ENCODE results near the gene AP3D1.

The AP3D1 gene

GRCh38 chr19:2054763-2055162 is 96.6 kb downstream of the AP3D1 start:
- Histone ChIP-seq H3K9me3 (no peaks in the 10 kb centered on the region), H3K4me3 (ENCODE audit: low read depth, low read length) (no peak overlapping the region), H3K36me3 (no peaks in the 10 kb centered on the region), H3K4me1 (peaks cover 5% of the 10 kb centered on the region), H3K27me3 (no peaks in the 10 kb centered on the region)
- TF ChIP-seq, protein P1, sequence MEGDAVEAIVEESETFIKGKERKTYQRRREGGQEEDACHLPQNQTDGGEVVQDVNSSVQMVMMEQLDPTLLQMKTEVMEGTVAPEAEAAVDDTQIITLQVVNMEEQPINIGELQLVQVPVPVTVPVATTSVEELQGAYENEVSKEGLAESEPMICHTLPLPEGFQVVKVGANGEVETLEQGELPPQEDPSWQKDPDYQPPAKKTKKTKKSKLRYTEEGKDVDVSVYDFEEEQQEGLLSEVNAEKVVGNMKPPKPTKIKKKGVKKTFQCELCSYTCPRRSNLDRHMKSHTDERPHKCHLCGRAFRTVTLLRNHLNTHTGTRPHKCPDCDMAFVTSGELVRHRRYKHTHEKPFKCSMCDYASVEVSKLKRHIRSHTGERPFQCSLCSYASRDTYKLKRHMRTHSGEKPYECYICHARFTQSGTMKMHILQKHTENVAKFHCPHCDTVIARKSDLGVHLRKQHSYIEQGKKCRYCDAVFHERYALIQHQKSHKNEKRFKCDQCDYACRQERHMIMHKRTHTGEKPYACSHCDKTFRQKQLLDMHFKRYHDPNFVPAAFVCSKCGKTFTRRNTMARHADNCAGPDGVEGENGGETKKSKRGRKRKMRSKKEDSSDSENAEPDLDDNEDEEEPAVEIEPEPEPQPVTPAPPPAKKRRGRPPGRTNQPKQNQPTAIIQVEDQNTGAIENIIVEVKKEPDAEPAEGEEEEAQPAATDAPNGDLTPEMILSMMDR (IDR thresholded peaks at IDR 0.05; ENCODE audit: low read depth, low read length) = no peak
- no peak for DNase-seq

DNA sequence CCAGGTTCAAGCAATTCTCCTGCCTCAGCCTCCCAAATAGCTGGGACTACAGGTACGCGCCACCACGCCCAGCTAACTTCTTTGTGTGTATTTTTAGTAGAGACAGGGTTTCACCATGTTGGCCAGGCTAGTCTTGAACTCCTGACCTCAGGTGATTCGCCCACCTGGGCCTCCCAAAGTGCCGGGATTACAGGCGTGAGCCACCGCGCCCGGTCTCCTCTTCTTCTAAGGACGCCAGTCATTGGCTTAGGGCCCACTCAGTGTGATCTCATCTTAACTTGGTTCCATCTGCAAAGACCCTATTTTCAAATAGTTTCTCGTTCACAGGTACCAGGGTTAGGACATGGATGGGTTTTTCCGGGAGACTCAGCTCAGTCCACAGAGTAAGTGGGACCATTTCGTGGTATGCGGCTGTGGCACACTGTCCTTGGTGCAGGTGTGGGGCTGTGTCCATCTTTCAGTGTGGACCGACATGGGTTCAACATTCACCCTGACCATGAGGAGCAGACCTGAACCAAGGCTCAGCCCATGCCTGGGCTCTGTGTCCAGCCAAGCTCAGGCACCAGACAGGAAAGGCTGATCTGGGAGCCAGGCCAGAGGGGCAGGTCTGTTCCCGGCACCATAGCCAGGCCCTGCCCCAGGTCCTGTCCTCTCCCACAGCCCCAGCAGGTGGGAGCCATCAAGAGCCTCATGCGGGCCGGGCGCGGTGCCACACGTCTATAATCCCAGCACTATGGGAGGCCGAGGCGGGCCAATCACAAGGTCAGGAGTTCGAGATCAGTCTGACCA is 97.6 kb downstream of the AP3D1 start:
- H3K9me3 ChIP-seq = no peaks in the 10 kb centered on the region
- H3K36me3 ChIP-seq = peaks cover 5% of the 10 kb centered on the region; the same call in 1 of the 2 replicates
- no peaks in the 10 kb centered on the region for H3K27me3 ChIP-seq
- peaks cover 7% of the 10 kb centered on the region for H3K4me1 ChIP-seq
- TF ChIP-seq, protein P1 (IDR thresholded peaks at IDR 0.05; ENCODE audit: low read depth, low read length) = no peak
- H3K4me3 ChIP-seq (ENCODE audit: low read depth, low read length) = no peak overlapping the region
- peak; percentile 19 for DNase-seq

GRCh38 chr19:2051773-2052704 is 99.3 kb downstream of the AP3D1 start:
- DNase-seq = no peak
- no peaks in the 10 kb centered on the region for H3K9me3 ChIP-seq
- no peak overlapping the region; the same call in 1 of the 2 replicates for H3K4me3 ChIP-seq (ENCODE audit: low read depth, low read length)
- H3K4me1 ChIP-seq = peaks cover 7% of the 10 kb centered on the region
- TF ChIP-seq, protein P1 (IDR thresholded peaks at IDR 0.05; ENCODE audit: low read depth, low read length) = no peak
- H3K36me3 ChIP-seq = peaks cover 9% of the 10 kb centered on the region; the same call in 1 of the 2 replicates
- no peaks in the 10 kb centered on the region for H3K27me3 ChIP-seq

DNA sequence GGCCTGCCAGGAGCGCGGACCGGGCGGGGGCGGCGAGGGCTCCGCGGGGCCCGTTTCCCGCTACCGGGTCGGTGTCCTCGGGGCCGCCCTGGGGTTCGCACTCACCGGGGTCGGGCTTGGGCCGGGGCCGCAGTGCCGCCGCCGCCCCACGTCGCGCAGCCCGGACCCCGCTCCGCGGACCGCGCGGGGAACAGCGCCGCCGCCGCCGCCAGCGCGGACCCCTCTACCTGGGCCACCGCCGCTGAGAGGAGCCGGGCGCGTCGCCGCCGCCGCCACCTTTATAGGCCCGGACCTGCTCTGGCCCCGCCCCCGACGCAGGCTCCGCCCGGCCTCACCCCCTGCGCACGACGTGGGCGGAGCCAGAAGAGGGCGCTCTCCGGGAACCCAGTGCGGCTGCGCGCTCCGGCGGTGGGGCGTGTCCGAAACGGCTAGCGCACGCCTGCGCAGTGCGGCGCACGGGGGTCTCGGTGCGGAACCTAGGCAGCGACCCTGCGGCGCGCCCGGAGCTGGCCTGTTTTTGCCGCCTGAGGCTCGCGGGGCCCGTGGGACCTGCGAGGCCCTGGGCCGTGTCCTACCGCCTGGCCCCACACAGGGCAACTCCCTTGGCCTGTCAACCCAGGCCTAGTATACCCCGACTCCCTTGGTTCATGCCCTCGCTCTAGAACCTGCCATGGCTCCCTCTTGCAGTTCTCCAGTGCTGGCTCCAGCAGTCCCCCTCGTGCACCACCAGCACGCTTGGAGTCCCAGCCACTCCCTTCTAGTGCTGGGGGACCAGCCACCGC is 100.2 kb downstream of the AP3D1 start, which contains the start of gene MKNK2:
MKNK2 (minus strand) TSS at position 254 of the 782 bp plus-strand sequence. CDS start 393 bp downstream, outside the sequence.
- H3K4me3 ChIP-seq (ENCODE audit: low read depth, low read length) = peak within 1 kb of the TSS; percentile 92
- H3K4me1 ChIP-seq = peaks cover 7% of the 10 kb centered on the region

More for the DNA sequence above, 100.2 kb downstream of the AP3D1 start, which contains the start of gene MKNK2:
- Histone ChIP-seq H3K9me3 (no peaks in the 10 kb centered on the region), H3K27me3 (no peaks in the 10 kb centered on the region), H3K36me3 (peaks cover 10% of the 10 kb centered on the region)
- peak; percentile 96 for DNase-seq
- TF ChIP-seq, protein P1 (IDR thresholded peaks at IDR 0.05; ENCODE audit: low read depth, low read length) = peak; percentile 44

Data from BE2C (cell line).